ENCODE data around the gene HDDC3. TPM values are rescaled to one million over a fixed set of nuclear protein-coding genes. Genes with fewer than 3 reads are reported as not detected.

HDDC3 gene
- total and polyA plus RNA-seq, 9 donors, result 10.0 to 13.5 (median 11.6) TPM

DNA sequence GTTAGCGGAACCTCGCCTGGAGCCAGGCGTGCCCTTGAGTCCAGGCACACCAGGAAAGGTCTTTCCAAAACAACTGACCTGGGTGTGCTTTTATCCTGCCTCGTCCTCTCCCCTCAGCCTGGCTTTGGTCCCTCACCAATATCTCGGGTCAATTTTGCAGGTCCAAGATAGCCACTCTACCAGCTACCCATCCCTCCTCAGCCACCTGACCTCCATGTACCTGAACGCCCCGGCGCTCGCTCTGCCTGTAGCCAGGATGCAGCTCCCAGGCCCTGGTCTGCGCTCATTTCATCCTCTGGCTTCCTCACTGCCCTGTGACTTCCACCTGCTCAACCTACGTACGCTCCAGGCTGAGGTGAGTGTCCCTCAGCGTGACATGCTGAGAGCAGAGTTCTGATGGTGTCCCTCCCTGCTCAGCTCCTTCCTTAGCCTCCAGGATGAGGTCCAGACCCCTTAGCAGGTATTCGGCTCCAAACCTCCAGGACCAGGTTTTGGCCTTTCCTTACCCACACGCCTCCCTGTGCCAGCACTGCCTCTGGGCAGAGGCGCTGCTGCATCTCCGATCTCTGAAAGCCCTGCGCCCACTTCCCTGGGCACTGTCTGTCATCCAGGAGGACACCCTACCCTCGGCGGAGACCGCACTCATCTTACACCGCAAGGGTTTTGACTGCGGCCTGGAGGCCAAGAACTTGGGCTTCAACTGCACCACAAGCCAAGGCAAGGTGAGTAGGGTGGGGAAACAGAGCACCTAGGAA, 14.1 kb downstream of the HDDC3 start:
- Histone ChIP-seq H3K4me3 (ENCODE audit: low read length) (no peak overlapping the region), H3K36me3 (ENCODE audit: control insufficient read depth, insufficient read depth, low read length) (peaks cover 75% of the 10 kb centered on the region)
- WGBS (ENCODE audit: insufficient coverage), result 92% methylated on average over 20 of the region's 23 CpGs

DNA sequence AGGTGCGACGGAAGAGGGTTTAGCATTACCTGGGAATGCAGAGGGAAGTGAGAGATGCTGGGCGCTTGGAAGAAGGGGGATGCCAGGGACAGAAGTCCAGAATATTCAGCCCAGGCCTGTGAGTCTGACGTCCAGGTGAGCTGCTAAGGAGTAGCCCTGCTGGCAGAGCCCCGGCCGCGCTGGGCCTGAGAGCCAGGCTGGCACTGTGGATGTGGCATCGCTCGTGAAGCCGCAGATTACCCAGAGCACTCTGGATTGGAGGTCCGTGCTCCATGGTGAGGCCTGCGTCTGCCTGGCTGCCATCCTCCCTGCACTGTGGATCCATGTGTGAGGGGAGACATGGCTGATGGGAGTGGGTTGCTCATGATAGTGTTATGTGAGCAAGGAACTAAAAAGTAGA, 14.8 kb downstream of the HDDC3 start:
- Histone ChIP-seq H3K4me3 (ENCODE audit: low read length) (no peak overlapping the region), H3K27me3 (ENCODE audit: control insufficient read depth, insufficient read depth, low read length) (no peaks in the 10 kb centered on the region), H3K9me3 (replicated peaks; ENCODE audit: control insufficient read depth, low read depth, low read length) (no peaks in the 10 kb centered on the region), H3K27ac (ENCODE audit: low read length) (no peak overlapping the region), H3K4me1 (ENCODE audit: control insufficient read depth, insufficient read depth, low read length) (peaks cover 14% of the 10 kb centered on the region), H3K36me3 (ENCODE audit: control insufficient read depth, insufficient read depth, low read length) (peaks cover 81% of the 10 kb centered on the region)
- no peak for DNase-seq
- 95% methylated on average over 12 of the region's 12 CpGs for WGBS (ENCODE audit: insufficient coverage)

More for the DNA sequence above, 14.1 kb downstream of the HDDC3 start:
- no peak overlapping the region for H3K27ac ChIP-seq (ENCODE audit: low read length)
- DNase-seq, result no peak
- H3K9me3 ChIP-seq (replicated peaks; ENCODE audit: control insufficient read depth, low read depth, low read length), result no peaks in the 10 kb centered on the region
- H3K4me1 ChIP-seq (ENCODE audit: control insufficient read depth, insufficient read depth, low read length), result peaks cover 14% of the 10 kb centered on the region
- no peaks in the 10 kb centered on the region for H3K27me3 ChIP-seq (ENCODE audit: control insufficient read depth, insufficient read depth, low read length)

DNA sequence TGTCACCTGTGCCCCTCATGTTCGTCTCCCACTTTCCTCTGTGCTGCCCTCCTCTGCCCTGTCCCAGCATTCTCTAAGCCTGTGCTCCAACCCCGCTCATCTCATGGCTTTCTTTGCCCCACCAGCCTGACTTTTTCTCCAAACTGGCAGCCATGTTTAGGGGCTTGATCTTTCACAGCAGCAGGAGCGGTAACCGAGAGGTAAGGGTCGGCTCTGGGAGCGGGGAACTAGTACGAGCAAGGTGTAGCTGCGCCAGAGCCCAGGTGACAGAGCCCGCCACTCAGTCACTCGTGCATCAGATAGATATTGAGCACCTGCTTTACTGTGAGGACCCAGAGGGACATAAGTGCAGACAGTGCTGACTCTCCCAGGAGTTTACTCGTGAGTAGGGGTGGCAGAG, 15.9 kb downstream of the HDDC3 start:
- 87% methylated on average over 11 of the region's 11 CpGs for WGBS (ENCODE audit: insufficient coverage)
- Histone ChIP-seq H3K4me1 (ENCODE audit: control insufficient read depth, insufficient read depth, low read length) (peaks cover 14% of the 10 kb centered on the region), H3K9me3 (replicated peaks; ENCODE audit: control insufficient read depth, low read depth, low read length) (no peaks in the 10 kb centered on the region), H3K4me3 (ENCODE audit: low read length) (no peak overlapping the region), H3K27me3 (ENCODE audit: control insufficient read depth, insufficient read depth, low read length) (no peaks in the 10 kb centered on the region), H3K27ac (ENCODE audit: low read length) (no peak overlapping the region), H3K36me3 (ENCODE audit: control insufficient read depth, insufficient read depth, low read length) (peaks cover 92% of the 10 kb centered on the region)
- no peak for DNase-seq

DNA sequence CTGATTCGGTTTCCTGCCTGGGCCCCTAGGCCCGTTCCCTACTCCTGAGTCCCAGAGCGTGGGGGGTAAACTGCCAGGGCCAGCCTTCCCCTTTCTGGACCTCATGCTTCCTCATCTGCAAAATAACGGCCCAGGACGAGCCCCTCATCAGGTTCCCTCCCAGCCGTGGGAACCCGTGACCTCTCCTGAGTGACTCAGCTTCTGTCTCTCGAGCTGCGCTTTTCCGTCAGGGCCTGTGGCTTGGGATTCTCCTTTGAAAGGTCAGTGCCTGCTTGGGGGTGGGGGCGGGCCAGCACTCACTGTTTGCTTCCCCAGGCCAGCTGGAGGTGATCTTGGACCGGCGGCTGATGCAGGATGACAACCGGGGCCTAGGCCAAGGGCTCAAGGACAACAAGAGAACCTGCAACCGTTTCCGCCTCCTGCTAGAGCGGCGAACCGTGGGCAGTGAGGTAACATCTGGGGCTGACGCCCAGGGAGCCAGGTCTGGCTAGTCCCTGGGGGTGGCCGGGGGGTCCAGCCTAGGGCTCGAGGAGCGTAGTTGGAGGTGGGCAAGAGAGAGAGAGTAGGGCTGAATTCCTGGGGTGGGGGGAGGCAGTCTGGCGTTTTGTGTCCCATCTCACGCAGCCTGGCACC, 16.4 kb downstream of the HDDC3 start:
- Histone ChIP-seq H3K36me3 (ENCODE audit: control insufficient read depth, insufficient read depth, low read length) (peaks cover 95% of the 10 kb centered on the region), H3K4me3 (ENCODE audit: low read length) (no peak overlapping the region), H3K27me3 (ENCODE audit: control insufficient read depth, insufficient read depth, low read length) (no peaks in the 10 kb centered on the region), H3K9me3 (replicated peaks; ENCODE audit: control insufficient read depth, low read depth, low read length) (no peaks in the 10 kb centered on the region), H3K27ac (ENCODE audit: low read length) (no peak overlapping the region), H3K4me1 (ENCODE audit: control insufficient read depth, insufficient read depth, low read length) (peaks cover 14% of the 10 kb centered on the region)
- peak; percentile 53 for DNase-seq
- 68% methylated on average over 18 of the region's 25 CpGs for WGBS (ENCODE audit: insufficient coverage)

DNA sequence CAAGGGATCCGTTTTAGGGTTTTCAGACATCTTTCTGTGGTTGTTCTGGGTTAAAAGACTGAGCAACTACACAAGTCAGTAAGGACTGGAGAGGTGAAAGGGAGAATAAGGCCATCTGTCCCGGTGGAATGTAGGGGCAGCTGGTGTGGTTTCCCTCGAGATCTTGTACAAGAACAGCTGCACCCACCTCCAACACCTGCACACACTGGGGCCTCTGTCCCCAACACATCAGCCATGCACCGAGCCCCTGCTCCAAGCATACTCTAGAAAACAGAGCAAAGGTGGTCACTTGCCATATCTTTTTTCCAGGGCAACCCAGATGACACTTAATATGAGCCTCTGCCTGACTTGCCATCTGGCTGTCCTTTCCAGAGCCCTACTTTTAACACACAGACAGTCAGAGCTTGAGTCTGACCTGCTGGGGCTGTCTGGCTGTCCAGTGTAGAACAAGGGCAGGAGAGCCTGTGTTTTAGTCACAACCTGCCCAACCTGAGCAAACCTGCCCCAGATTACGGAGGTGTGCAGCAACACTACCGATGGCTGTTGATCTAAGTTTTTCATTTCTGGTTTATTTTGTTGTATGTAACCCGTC, 17.0 kb downstream of the HDDC3 start:
- peaks cover 14% of the 10 kb centered on the region for H3K4me1 ChIP-seq (ENCODE audit: control insufficient read depth, insufficient read depth, low read length)
- H3K4me3 ChIP-seq (ENCODE audit: low read length), result no peak overlapping the region
- no peaks in the 10 kb centered on the region for H3K9me3 ChIP-seq (replicated peaks; ENCODE audit: control insufficient read depth, low read depth, low read length)
- peaks cover 95% of the 10 kb centered on the region for H3K36me3 ChIP-seq (ENCODE audit: control insufficient read depth, insufficient read depth, low read length)
- no peaks in the 10 kb centered on the region for H3K27me3 ChIP-seq (ENCODE audit: control insufficient read depth, insufficient read depth, low read length)
- no peak overlapping the region for H3K27ac ChIP-seq (ENCODE audit: low read length)
- WGBS (ENCODE audit: insufficient coverage), result 72% methylated on average over 2 of the region's 7 CpGs
- DNase-seq, result no peak

DNA sequence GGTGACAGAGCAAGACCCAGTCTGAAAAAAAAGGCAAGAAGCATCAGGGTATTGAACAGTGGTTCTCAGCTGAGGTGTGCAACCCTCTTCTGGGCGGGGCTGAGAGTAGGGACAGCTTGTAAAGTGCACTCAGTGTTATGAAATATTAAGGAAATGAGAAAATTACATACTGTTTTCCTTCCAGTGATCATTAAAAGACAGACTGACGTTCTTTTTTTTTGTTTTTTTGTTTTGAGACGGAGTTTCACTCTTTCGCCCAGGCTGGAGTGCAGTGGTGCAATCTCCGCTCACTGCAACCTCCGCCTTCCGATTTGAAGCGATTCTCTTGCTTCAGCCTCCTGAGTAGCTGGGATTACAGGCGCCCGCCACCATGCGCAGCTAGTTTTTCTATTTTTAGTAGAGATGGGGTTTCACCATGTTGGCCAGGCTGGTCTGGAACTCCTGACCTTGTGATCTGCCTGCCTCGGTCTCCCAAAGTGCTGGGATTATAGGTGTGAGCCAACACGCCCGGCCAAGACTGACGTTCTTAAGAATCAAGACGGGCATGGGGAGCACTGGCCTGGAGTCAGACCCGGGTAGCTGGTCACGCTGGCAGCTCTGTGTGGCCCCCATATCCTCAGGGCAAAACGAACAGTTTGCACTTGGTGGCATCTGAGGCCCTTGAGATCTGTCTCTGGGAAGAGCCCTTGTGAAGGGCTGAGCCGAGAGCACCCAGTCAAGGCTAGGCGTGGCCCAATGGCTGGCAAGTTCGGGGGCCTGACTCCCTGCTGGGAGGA, 17.9 kb downstream of the HDDC3 start:
- Histone ChIP-seq H3K36me3 (ENCODE audit: control insufficient read depth, insufficient read depth, low read length) (peaks cover 94% of the 10 kb centered on the region), H3K27me3 (ENCODE audit: control insufficient read depth, insufficient read depth, low read length) (no peaks in the 10 kb centered on the region), H3K4me3 (ENCODE audit: low read length) (no peak overlapping the region), H3K4me1 (ENCODE audit: control insufficient read depth, insufficient read depth, low read length) (peaks cover 14% of the 10 kb centered on the region), H3K9me3 (replicated peaks; ENCODE audit: control insufficient read depth, low read depth, low read length) (no peaks in the 10 kb centered on the region), H3K27ac (ENCODE audit: low read length) (no peak overlapping the region)
- no peak for DNase-seq
- WGBS (ENCODE audit: insufficient coverage), result 91% methylated on average over 18 of the region's 22 CpGs

DNA sequence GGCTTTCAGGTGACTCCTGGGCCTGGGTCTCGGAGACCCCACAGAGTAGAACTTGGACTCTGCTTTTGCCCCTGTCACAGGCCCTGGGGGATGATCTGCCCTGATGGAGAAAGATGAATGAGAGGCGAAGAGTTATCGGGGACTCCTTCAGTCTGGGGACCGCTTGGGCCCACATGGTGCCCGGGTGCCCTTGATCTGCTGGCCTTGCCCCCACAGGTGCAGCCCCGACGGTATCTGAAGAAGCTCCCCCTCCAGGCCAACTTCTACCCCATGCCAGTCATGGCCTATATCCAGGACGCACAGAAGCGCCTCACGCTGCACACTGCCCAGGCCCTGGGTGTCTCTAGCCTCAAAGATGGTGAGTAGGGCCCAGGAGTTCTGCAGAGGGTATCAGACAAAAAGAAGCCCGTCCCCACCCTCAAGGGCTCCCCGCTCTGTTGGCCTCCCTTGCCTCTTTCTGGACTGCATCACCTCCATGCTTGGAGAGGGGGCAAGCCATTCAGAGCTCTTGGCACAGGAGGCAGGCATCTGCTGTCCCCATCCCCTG, 18.9 kb downstream of the HDDC3 start:
- WGBS (ENCODE audit: insufficient coverage), result 94% methylated on average over 8 of the region's 12 CpGs
- H3K27me3 ChIP-seq (ENCODE audit: control insufficient read depth, insufficient read depth, low read length), result no peaks in the 10 kb centered on the region
- H3K4me3 ChIP-seq (ENCODE audit: low read length), result no peak overlapping the region
- no peak for DNase-seq
- peaks cover 93% of the 10 kb centered on the region for H3K36me3 ChIP-seq (ENCODE audit: control insufficient read depth, insufficient read depth, low read length)
- peaks cover 14% of the 10 kb centered on the region for H3K4me1 ChIP-seq (ENCODE audit: control insufficient read depth, insufficient read depth, low read length)
- no peak overlapping the region for H3K27ac ChIP-seq (ENCODE audit: low read length)
- no peaks in the 10 kb centered on the region for H3K9me3 ChIP-seq (replicated peaks; ENCODE audit: control insufficient read depth, low read depth, low read length)

DNA sequence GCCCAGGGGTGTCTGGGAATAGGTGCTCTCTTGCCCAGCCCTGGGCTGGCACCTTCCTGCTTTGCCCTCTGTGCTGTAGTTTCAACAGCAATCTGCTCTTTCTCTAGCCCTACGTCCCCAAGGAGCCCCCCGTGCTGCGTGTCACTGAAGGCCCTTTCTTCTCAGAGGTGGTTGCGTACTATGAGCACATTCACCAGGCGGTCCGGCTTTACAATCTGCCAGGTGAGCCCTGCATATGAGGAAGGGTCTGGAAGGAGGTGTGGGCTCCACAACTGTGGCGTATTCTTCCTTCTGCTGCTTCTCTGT, 19.6 kb downstream of the HDDC3 start:
- DNase-seq, result no peak
- H3K9me3 ChIP-seq (replicated peaks; ENCODE audit: control insufficient read depth, low read depth, low read length), result no peaks in the 10 kb centered on the region
- H3K4me3 ChIP-seq (ENCODE audit: low read length), result no peak overlapping the region
- 100% methylated on average over 5 of the region's 7 CpGs for whole genome bisulfite sequencing (ENCODE audit: insufficient coverage)
- no peaks in the 10 kb centered on the region for H3K27me3 ChIP-seq (ENCODE audit: control insufficient read depth, insufficient read depth, low read length)
- peaks cover 14% of the 10 kb centered on the region for H3K4me1 ChIP-seq (ENCODE audit: control insufficient read depth, insufficient read depth, low read length)
- H3K27ac ChIP-seq (ENCODE audit: low read length), result no peak overlapping the region
- peaks cover 92% of the 10 kb centered on the region for H3K36me3 ChIP-seq (ENCODE audit: control insufficient read depth, insufficient read depth, low read length)

DNA sequence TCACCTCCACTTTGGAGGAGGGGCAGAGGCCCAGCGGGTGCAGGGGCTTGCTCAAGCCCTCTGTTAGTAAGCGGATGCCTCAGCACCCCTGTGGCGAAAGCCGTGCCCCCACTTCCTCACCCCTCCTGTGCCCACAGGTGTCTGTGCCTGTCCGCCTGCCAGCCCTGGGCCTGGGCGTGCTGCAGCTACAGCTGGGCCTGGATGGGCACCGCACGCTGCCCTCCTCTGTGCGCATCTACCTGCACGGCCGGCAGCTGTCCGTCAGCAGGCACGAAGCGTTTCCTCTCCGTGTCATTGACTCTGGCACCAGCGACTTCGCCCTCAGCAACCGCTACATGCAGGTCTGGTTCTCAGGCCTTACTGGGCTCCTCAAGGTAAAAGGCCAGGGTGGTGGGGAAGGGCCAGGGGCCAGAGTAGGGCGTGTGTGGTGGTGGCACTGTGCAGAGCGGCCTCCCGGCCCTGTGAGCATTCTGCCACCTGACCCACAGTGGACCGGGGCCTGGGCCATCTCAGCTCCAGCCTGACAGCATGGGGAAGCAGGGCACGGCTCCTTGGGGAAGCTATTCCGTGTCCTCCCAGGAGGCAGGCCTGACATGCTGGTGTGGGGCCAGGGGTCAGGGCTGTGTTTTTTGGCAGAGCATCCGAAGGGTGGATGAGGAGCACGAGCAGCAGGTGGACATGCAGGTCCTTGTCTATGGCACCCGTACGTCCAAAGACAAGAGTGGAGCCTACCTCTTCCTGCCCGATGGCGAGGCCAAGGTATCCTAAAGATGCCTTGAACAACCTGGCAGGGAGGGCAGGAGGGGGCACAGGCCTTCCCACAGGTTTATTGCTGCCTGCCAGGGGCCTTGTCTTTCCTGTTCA, 20.2 kb downstream of the HDDC3 start:
- H3K9me3 ChIP-seq (replicated peaks; ENCODE audit: control insufficient read depth, low read depth, low read length), result no peaks in the 10 kb centered on the region
- H3K36me3 ChIP-seq (ENCODE audit: control insufficient read depth, insufficient read depth, low read length), result peaks cover 92% of the 10 kb centered on the region
- no peak for DNase-seq
- no peak overlapping the region for H3K4me3 ChIP-seq (ENCODE audit: low read length)
- WGBS (ENCODE audit: insufficient coverage), result 93% methylated on average over 26 of the region's 30 CpGs
- H3K4me1 ChIP-seq (ENCODE audit: control insufficient read depth, insufficient read depth, low read length), result peaks cover 14% of the 10 kb centered on the region
- H3K27ac ChIP-seq (ENCODE audit: low read length), result no peak overlapping the region
- H3K27me3 ChIP-seq (ENCODE audit: control insufficient read depth, insufficient read depth, low read length), result no peaks in the 10 kb centered on the region

Data from muscle of leg (tissue), 11 donors.